IMR-90 (cell line): Measurements from ENCODE around the gene CPN1. TPM values are rescaled to one million over a fixed set of nuclear protein-coding genes. Genes with fewer than 3 reads are reported as not detected.

ENCODE experiments used
- ATAC-seq: fragments of 200-7000 bp; cut with Tn5 transposase; 2 replicates; pipeline ENCODE4 v1.9.1; 2020; ENCODE audit warnings: low read depth, mild to moderate bottlenecking, moderate library complexity
- BruUV-seq: library from RNA; stranded (reverse); fragments of 400-500 nt; replicated peaks from 2 replicates; lab custom pipeline; 2021; lab: Mats Ljungman, UMichigan
- CTCF ChIA-PET: fragments of 300-600 bp; formaldehyde crosslinking; extraction: SDS; loops from one replicate; lab custom pipeline; 2021; ENCODE audit warnings: antibody characterized with exemption; lab: Yijun Ruan, JAX
- POLR2A ChIA-PET: fragments of 300-600 bp; sonication (Branson Sonifier 250); formaldehyde crosslinking; loops from one replicate; lab custom pipeline; 2022; ENCODE audit warnings: antibody characterized with exemption; ENCODE audit not compliant: unreplicated experiment; lab: Charles Lee
- DNase-seq: peaks from one replicate; pipeline ENCODE4 v3.0.0; 2013
- H2AFZ ChIP-seq: replicated peaks from 2 replicates; pipeline ENCODE3; 2013; ENCODE audit warnings: low read length, mild to moderate bottlenecking; ENCODE audit not compliant: poor library complexity
- H2AK5ac ChIP-seq: 2 replicates; pipeline ENCODE4 v1.6.1; 2013; ENCODE audit warnings: low read depth, low read length, inconsistent platforms
- H2AK9ac ChIP-seq: replicated peaks from 2 replicates; pipeline ENCODE3; 2013; ENCODE audit warnings: mild to moderate bottlenecking, low read depth, low read length, moderate library complexity; ENCODE audit not compliant: poor library complexity
- H2BK120ac ChIP-seq: 2 replicates; pipeline ENCODE4 v1.6.1; 2013; ENCODE audit warnings: low read depth, low read length, inconsistent platforms
- H2BK15ac ChIP-seq: 3 replicates; pipeline ENCODE4 v1.6.1; 2013; ENCODE audit warnings: low read depth, low read length, inconsistent platforms
- H2BK20ac ChIP-seq: 2 replicates; pipeline ENCODE4 v1.6.1; 2013; ENCODE audit warnings: low read depth, mild to moderate bottlenecking, inconsistent platforms, low read length, moderate library complexity
- H2BK5ac ChIP-seq: 2 replicates; pipeline ENCODE4 v1.6.1; 2013; ENCODE audit warnings: mild to moderate bottlenecking, low read depth, low read length, inconsistent platforms; ENCODE audit not compliant: poor library complexity, severe bottlenecking
- H3K14ac ChIP-seq: replicated peaks from 2 replicates; pipeline ENCODE4 v1.6.1; 2013; ENCODE audit warnings: low read depth, low read length, inconsistent platforms
- H3K18ac ChIP-seq: 2 replicates; pipeline ENCODE4 v1.6.1; 2013; ENCODE audit warnings: low read depth, low read length, control low read depth
- H3K23ac ChIP-seq: 2 replicates; pipeline ENCODE4 v1.6.1; 2013; ENCODE audit warnings: low read depth, low read length, inconsistent platforms
- H3K27ac ChIP-seq: 2 replicates; pipeline ENCODE4 v1.5.1; 2013; ENCODE audit warnings: mild to moderate bottlenecking, control low read depth, low read length; ENCODE audit not compliant: insufficient read depth
- H3K27me3 ChIP-seq: 2 replicates; pipeline ENCODE4 v1.6.1; 2013; ENCODE audit warnings: low read length; ENCODE audit not compliant: control insufficient read depth, insufficient read depth
- H3K36me3 ChIP-seq: 2 replicates; pipeline ENCODE4 v1.6.1; 2013; ENCODE audit warnings: low read length, mixed read lengths; ENCODE audit not compliant: control insufficient read depth, insufficient read depth
- H3K4ac ChIP-seq: 2 replicates; pipeline ENCODE4 v1.6.1; 2013; ENCODE audit warnings: low read depth, low read length, inconsistent platforms
- H3K4me1 ChIP-seq: 2 replicates; pipeline ENCODE4 v1.6.1; 2013; ENCODE audit warnings: low read length, mixed read lengths; ENCODE audit not compliant: control insufficient read depth, insufficient read depth
- H3K4me2 ChIP-seq: 2 replicates; pipeline ENCODE4 v1.6.1; 2013; ENCODE audit warnings: low read depth, mild to moderate bottlenecking, control low read depth, low read length, moderate library complexity
- H3K4me3 ChIP-seq: 2 replicates; pipeline ENCODE4 v1.5.1; 2013; ENCODE audit warnings: low read depth, mild to moderate bottlenecking, control low read depth, low read length, moderate library complexity; ENCODE audit not compliant: insufficient read depth
- H3K56ac ChIP-seq: 2 replicates; pipeline ENCODE4 v1.6.1; 2013; ENCODE audit warnings: low read length, inconsistent platforms; ENCODE audit not compliant: insufficient read depth; ENCODE audit errors: extremely low read depth
- H3K79me1 ChIP-seq, 2 experiments: 2 replicates each; pipeline ENCODE4 v1.6.1; 2013; ENCODE audit warnings: low read length in 2 of 2, inconsistent platforms in 1 of 2, low read depth in 1 of 2
- H3K9ac ChIP-seq: 2 replicates; pipeline ENCODE4 v1.6.1; 2013; ENCODE audit warnings: low read depth, low read length, control low read depth
- H3K9me1 ChIP-seq: 2 replicates; pipeline ENCODE4 v1.6.1; 2013; ENCODE audit warnings: low read length, inconsistent platforms; ENCODE audit not compliant: insufficient read depth
- H3K9me3 ChIP-seq: 2 replicates; pipeline ENCODE4 v1.6.1; 2013; ENCODE audit warnings: low read length; ENCODE audit not compliant: control insufficient read depth, insufficient read depth
- H4K20me1 ChIP-seq: 2 replicates; pipeline ENCODE4 v1.6.1; 2013; ENCODE audit warnings: low read length, inconsistent platforms; ENCODE audit not compliant: insufficient read depth
- H4K5ac ChIP-seq: 2 replicates; pipeline ENCODE4 v1.6.1; 2013; ENCODE audit warnings: mild to moderate bottlenecking, low read depth, low read length, control low read depth
- H4K8ac ChIP-seq, 2 experiments: 2 replicates each; pipeline ENCODE4 v1.6.1; 2013; ENCODE audit warnings: low read depth in 2 of 2, low read length in 2 of 2, control low read depth in 1 of 2, inconsistent platforms in 1 of 2
- H4K91ac ChIP-seq: 2 replicates; pipeline ENCODE4 v1.6.1; 2013; ENCODE audit warnings: low read depth, low read length, inconsistent platforms; ENCODE audit not compliant: insufficient read depth
- CEBPB ChIP-seq: IDR thresholded peaks from 2 replicates; pipeline ENCODE4 v1.6.1; 2012; ENCODE audit warnings: low read depth, low read length, improper control_type of control experiment
- MAZ ChIP-seq: IDR thresholded peaks from 2 replicates; pipeline ENCODE4 v1.6.1; 2012; ENCODE audit warnings: low read depth, mild to moderate bottlenecking, low read length, improper control_type of control experiment, moderate library complexity, borderline replicate concordance
- POLR2A ChIP-seq: IDR thresholded peaks from 2 replicates; pipeline ENCODE4 v1.6.1; 2012; ENCODE audit warnings: mild to moderate bottlenecking, low read depth, low read length
- SMC3 ChIP-seq: fragments of 150-350 bp; IDR thresholded peaks from 2 replicates; pipeline ENCODE4 v1.6.1; 2016; ENCODE audit warnings: low read depth, mild to moderate bottlenecking, antibody characterized with exemption, low read length, moderate library complexity
- WGBS, 2 experiments: methylation state at CpG; one replicate each; pipeline versions ENCODE4 v1.1.5 to v1.1.7; 2013; ENCODE audit warnings: missing lambda C conversion rate in 2 of 2; ENCODE audit not compliant: insufficient read length in 1 of 2; ENCODE audit errors: extremely low coverage in 2 of 2; 5-methylcytosine and 5-hydroxymethylcytosine counted together
- dilution Hi-C: fragments of 300-500 bp; cut with HindIII; formaldehyde crosslinking; loops from one replicate; pipeline ENCODE4 v1.14.3; 2018; ENCODE audit warnings: low sequenced_read_pairs; ENCODE audit not compliant: unreplicated experiment
- in situ Hi-C: fragments of 300-500 bp; cut with MboI; formaldehyde crosslinking; loops from 3 replicates; pipeline ENCODE4 v1.14.3; 2019; ENCODE audit warnings: low sequenced_read_pairs, inconsistent platforms, mixed read lengths
- intact Hi-C: fragments of 100-400 bp; cut with micrococcal nuclease; formaldehyde crosslinking; loops from 2 replicates; pipeline ENCODE4 v1.10.0; 2022
- polyA plus RNA-seq, 3 experiments: library from polyadenylated mRNA; depleted of rRNA; stranded (reverse); fragments of >200 nt; gene quantifications; 2 replicates each; pipeline ENCODE4 v1.2.3, GENCODE V29; 2012; ENCODE audit warnings: low replicate concordance in 1 of 3
- total RNA-seq: library from RNA; depleted of rRNA; stranded (reverse); fragments of >200 nt; gene quantifications from 2 replicates; pipeline ENCODE4 v1.2.3, GENCODE V29; 2012
- TF ChIP-seq, protein P1 (sequence below): fragments of 150-350 bp; IDR thresholded peaks from 2 replicates; pipeline ENCODE4 v1.6.1; 2016; ENCODE audit warnings: low read depth, mild to moderate bottlenecking, low read length, moderate library complexity, borderline replicate concordance

The CPN1 gene
- total and polyA plus RNA-seq, 2 of the 4 experiments (the other 2 are of a cell fraction), result not detected

DNA sequence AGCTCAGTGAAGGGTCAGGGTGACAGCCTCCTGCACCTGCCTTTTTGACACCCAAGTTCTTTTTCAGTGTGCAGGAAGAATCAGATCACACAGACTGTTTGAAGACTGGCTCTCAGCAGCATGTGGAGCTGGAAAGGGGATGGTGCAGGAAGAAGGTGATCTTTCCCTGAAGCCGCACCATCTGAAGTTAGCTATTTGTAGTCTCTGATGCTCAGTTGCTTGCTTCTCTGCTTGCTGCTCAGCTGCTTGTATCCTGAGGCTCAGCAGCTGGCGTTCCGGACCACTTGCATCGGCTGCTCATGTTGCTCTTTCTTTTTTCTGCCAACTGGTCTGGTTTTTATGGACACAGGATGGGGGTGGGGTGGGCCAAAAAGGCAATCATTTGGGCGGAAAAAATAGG is 56.1 kb downstream of the CPN1 start:
- Histone ChIP-seq H4K20me1 (no peaks in the 10 kb centered on the region), H2AFZ (no peak overlapping the region), H3K4me3 (no peak overlapping the region), H2AK5ac (no peak overlapping the region), H2BK5ac (no peak overlapping the region), H3K4me1 (no peaks in the 10 kb centered on the region), H3K9me3 (peaks cover 10% of the 10 kb centered on the region; the same call in 1 of the 2 replicates), H4K8ac (no peak overlapping the region), H4K5ac (no peak overlapping the region), H3K79me1 (no peaks in the 10 kb centered on the region), H3K9ac (no peak overlapping the region), H4K91ac (no peak overlapping the region), H2BK120ac (no peak overlapping the region), H3K18ac (no peak overlapping the region), H2AK9ac (no peak overlapping the region), H3K4ac (no peak overlapping the region), H3K56ac (no peak overlapping the region), H3K9me1 (no peaks in the 10 kb centered on the region), H2BK15ac (no peak overlapping the region), H3K4me2 (no peak overlapping the region), H2BK20ac (no peak overlapping the region), H3K36me3 (no peaks in the 10 kb centered on the region), H3K23ac (no peak overlapping the region), H3K14ac (no peak overlapping the region), H3K27ac (no peak overlapping the region), H3K27me3 (no peaks in the 10 kb centered on the region; the same call in none of the 2 replicates)
- no TSS peak for BruUV-seq
- TF ChIP-seq POLR2A (no peak), SMC3 (no peak), MAZ (no peak), CEBPB (no peak)
- TF ChIP-seq, protein P1, sequence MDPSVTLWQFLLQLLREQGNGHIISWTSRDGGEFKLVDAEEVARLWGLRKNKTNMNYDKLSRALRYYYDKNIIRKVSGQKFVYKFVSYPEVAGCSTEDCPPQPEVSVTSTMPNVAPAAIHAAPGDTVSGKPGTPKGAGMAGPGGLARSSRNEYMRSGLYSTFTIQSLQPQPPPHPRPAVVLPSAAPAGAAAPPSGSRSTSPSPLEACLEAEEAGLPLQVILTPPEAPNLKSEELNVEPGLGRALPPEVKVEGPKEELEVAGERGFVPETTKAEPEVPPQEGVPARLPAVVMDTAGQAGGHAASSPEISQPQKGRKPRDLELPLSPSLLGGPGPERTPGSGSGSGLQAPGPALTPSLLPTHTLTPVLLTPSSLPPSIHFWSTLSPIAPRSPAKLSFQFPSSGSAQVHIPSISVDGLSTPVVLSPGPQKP, result no peak
- ChIA-PET CTCF (interaction anchor here (1.1 kb wide), 1 partner anchor 20 kb away, joined by 4 read pairs; no protein-coding TSS in a partner anchor), POLR2A (no interaction called here)
- DNase-seq (no peak), ATAC-seq (no peak)
- 24% methylated on average over 3 of the region's 5 CpGs; no CpG with 5 or more reads in 1 of the 2 experiments for WGBS, 2 experiments
- intact Hi-C loops, result no loop called here
- dilution Hi-C loops, result no loop called here
- in situ Hi-C loops, result no loop called here
